Stomach (tissue), 9 donors: ENCODE measurements around the gene TFF2. TPM values are rescaled to one million over a fixed set of nuclear protein-coding genes. Genes with fewer than 3 reads are reported as not detected.

ENCODE experiments used
- DNase-seq, 2 donors: peaks; one replicate each; pipeline versions ENCODE4 v3.0.0 to v3.0.0-alpha.2; 2013 to 2019
- H3K27ac ChIP-seq, 5 donors: fragments of 200-600 bp in 4 of 5; sonication (generic) in 4 of 5; one replicate each; pipeline ENCODE4 v1.5.1; 2013 to 2019; ENCODE audit warnings: mild to moderate bottlenecking in 1 of 5, moderate library complexity in 1 of 5
- H3K27me3 ChIP-seq, 3 donors: fragments of 200-600 bp; sonication (generic); one replicate each; pipeline ENCODE4 v1.5.1; 2017 to 2019; ENCODE audit warnings: mixed run types in 1 of 3
- H3K36me3 ChIP-seq, 4 donors: fragments of 200-600 bp; sonication (generic); 1 replicate in 3 of 4; 2 replicates in 1 of 4; pipeline ENCODE4 v1.5.1; 2016 to 2019
- H3K4me1 ChIP-seq, 4 donors: fragments of 200-600 bp; sonication (generic); one replicate each; pipeline ENCODE4 v1.5.1; 2016 to 2019
- H3K4me3 ChIP-seq, 4 donors: fragments of 200-600 bp; sonication (generic) in 3 of 4; one replicate each; pipeline ENCODE4 v1.5.1; 2016 to 2019; ENCODE audit warnings: mild to moderate bottlenecking in 1 of 4
- H3K9me3 ChIP-seq, 4 donors: fragments of 200-600 bp; sonication (generic); one replicate each; pipeline ENCODE4 v1.5.1; 2016 to 2019
- EP300 ChIP-seq: sonication (generic); formaldehyde crosslinking; IDR thresholded peaks from one replicate; pipeline ENCODE4 v1.6.1; 2017; ENCODE audit warnings: antibody characterized with exemption
- POLR2A ChIP-seq, 4 donors: fragments of 450-650 bp; IDR thresholded peaks; one replicate each; pipeline ENCODE4 v1.6.1; 2016; ENCODE audit warnings: antibody characterized with exemption in 4 of 4, control low read depth in 2 of 4, mild to moderate bottlenecking in 1 of 4, moderate library complexity in 1 of 4
- POLR2AphosphoS5 ChIP-seq, 3 donors: sonication (generic); formaldehyde crosslinking; IDR thresholded peaks; one replicate each; pipeline ENCODE4 v1.6.1; 2016; ENCODE audit warnings: antibody characterized with exemption in 3 of 3
- WGBS, 5 donors: extraction: QIAGEN DNeasy Blood & Tissue Kit in 3 of 5; methylation state at CpG; one replicate each; pipeline versions ENCODE4 v1.1.5 to v1.1.7; 2013 to 2018; 5-methylcytosine and 5-hydroxymethylcytosine counted together
- intact Hi-C: fragments of 100-400 bp; cut with DNase I; formaldehyde crosslinking; loops from one replicate; pipeline ENCODE4 v1.15.1; 2023; ENCODE audit warnings: low total_unique reads
- polyA plus RNA-seq, 3 donors: library from polyadenylated mRNA; stranded (reverse); fragments of 200-250 nt; gene quantifications; one replicate each; pipeline ENCODE4 v1.2.3, GENCODE V29; 2013
- total RNA-seq, 5 donors: library from RNA; depleted of rRNA; stranded (reverse); fragments of >200 nt; gene quantifications; one replicate each; pipeline versions ENCODE4 v1.1.0 to v1.2.3, GENCODE V29; 2014 to 2016
- TF ChIP-seq, protein P1 (sequence below), 7 experiments: fragments of 450-650 bp in 4 of 7; fragments of 200-600 bp in 3 of 7; sonication (generic) in 3 of 7; IDR thresholded peaks; one replicate each; pipeline ENCODE4 v1.5.1; 2016 to 2019; ENCODE audit warnings: antibody characterized with exemption in 7 of 7, control low read depth in 2 of 7, mild to moderate bottlenecking in 1 of 7
- donor health status: healthy with polysubstance abuse.
- donor health status: Bipolar disorder and iron deficiency.
- donor health status: healthy.

Gene TFF2
- total and polyA plus RNA-seq, 8 donors, result 2.3 to 2,979 (median 1,062) TPM

DNA sequence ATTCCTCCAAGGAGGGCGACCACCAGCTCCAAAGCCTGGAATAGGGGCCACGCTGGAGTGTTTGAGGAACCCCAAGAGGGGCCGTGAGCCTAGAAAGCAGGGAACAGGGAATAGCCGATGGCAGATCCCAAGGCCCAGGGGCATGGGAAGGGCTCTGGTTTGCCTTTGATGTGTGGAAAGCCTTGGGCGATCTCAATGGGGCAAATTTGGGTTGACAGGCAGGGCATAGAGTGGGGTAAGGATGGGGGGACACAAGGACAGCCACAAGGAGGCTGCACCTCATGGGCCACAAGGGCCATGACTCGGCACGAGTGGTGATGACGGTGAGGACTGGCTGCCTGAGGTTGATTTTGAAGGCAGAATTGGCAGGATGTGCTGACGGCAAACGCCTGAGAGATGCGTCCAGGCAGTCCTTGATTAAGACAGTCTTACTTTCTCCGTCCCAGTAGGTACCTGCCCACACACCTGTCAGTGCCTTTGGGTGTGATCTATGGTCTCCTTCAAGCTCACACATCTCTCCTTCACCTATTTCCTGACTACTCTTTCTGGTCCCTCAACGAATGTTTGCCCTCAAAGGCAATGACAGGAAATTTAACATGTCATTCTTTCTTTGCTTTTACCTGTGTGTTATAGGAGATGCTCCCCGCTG lies 47.1 kb upstream of the TFF2 start:
- H3K27ac ChIP-seq, result no peak overlapping the region
- H3K36me3 ChIP-seq, result no peaks in the 10 kb centered on the region
- no peak for DNase-seq
- TF ChIP-seq EP300, result no peak
- H3K9me3 ChIP-seq, result peaks cover 0 to 9% (median 2%) of the 10 kb centered on the region in 4 donors
- 89 to 96% (median 93%) methylated on average over 14 of the region's 14 CpGs for WGBS, 5 donors
- intact Hi-C loops, result no loop called here
- H3K27me3 ChIP-seq, result no peaks in the 10 kb centered on the region
- no peak overlapping the region for H3K4me3 ChIP-seq
- H3K4me1 ChIP-seq, result peaks cover 0 to 4% (median 1%) of the 10 kb centered on the region in 4 donors

DNA sequence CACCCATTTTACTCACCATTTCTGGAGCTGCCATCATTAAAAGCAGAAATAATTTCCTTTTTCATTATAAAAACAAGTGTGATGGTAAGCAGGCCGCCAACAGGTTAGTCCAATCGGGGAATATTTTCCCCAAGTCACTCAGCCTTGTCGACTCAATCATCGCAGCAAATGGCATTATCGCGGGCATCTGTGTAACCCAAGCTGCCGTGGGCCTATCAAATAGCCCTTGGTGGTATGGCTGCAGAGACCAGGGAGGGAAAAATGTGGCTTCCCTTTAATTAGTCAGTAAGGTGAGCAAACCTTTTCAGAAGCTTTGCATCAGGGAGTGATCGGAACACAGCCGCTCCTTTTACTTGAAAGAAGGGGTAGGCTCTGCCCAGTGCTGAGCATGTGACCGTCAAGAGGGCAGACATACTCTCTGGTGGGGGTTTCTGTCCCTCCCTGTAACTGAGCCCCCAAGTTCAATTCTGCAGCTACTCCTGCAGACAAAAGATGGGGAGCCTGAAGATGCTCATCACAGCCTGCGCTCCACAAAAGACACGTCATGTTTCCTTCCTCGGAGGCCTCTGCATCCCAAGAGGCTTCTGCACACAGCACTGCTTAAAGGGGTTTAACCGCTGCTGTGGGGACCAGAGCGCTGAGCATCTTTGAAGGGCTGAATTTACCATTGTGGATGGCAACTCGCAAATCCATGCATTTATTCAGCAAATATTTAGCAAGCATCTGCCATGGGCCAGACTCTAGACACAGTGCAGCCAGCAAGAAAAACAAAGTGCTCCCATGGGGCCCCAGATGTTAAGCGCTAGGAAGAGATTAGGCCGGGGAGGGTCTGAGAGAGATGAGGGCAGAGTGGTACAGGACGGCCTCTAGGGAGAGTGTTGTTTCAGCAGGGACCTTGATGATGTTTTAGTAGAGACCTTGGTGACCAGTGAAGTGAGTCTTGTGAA lies 46.3 kb upstream of the TFF2 start:
- intact Hi-C loops, result no loop called here
- no peak for DNase-seq
- 87 to 92% (median 91%) methylated on average over 19 of the region's 19 CpGs for WGBS, 5 donors

DNA sequence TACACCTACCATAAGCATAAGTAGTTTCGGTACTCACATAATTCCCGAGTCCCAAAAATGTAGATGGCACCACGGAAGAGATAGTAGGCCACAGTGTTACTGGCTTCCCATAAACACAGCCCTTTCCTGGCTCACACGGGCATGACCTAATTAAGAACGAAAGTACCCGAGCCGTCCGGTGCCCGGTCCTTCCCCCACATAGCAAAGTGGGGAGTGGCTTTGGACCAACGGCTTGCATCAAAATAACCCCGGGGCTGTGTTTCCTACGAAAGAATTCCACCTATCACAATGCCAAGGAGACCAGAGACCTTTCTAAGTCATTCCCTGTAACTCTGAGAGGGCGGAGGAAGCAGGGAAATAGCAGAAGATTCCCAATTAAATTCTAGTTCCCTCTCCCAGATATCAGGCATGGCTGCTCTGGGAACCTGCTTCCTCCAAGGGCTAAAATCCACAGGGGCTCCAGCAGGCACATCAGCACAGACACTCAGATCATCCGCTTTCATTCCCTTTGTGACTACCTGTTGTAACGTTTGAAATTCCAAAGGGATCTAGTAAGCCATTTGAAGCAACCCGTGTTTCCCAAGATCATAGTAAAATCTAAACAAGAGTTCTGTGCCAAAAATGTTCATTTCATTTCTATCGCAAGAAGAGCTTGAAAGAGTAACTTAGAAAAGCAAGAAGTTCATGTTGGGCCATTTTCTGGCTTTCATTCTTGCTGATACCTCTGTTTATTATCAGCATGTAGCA lies 45.3 kb upstream of the TFF2 start, which contains the start of gene TMPRSS3:
TSS of gene TMPRSS3 (minus strand) at position 148 of the 747 bp plus-strand sequence. CDS start 635 bp downstream, outside the sequence.
- no peaks in the 10 kb centered on the region for H3K4me1 ChIP-seq
- 74 to 82% (median 80%) methylated on average over 17 of the region's 17 CpGs for WGBS, 5 donors
- H3K36me3 ChIP-seq, result no peaks in the 10 kb centered on the region
- no peaks in the 10 kb centered on the region for H3K9me3 ChIP-seq
- peak within 1 kb of the TSS in 1 of 5 donors; percentile 23 for H3K27ac ChIP-seq
- intact Hi-C loops, result no loop called here
- TF ChIP-seq, protein P1, sequence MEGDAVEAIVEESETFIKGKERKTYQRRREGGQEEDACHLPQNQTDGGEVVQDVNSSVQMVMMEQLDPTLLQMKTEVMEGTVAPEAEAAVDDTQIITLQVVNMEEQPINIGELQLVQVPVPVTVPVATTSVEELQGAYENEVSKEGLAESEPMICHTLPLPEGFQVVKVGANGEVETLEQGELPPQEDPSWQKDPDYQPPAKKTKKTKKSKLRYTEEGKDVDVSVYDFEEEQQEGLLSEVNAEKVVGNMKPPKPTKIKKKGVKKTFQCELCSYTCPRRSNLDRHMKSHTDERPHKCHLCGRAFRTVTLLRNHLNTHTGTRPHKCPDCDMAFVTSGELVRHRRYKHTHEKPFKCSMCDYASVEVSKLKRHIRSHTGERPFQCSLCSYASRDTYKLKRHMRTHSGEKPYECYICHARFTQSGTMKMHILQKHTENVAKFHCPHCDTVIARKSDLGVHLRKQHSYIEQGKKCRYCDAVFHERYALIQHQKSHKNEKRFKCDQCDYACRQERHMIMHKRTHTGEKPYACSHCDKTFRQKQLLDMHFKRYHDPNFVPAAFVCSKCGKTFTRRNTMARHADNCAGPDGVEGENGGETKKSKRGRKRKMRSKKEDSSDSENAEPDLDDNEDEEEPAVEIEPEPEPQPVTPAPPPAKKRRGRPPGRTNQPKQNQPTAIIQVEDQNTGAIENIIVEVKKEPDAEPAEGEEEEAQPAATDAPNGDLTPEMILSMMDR (IDR thresholded peaks at IDR 0.05), result no peak
- TF ChIP-seq EP300 (no peak), POLR2AphosphoS5 (IDR thresholded peaks at IDR 0.05) (no peak), POLR2A (IDR thresholded peaks at IDR 0.05) (no peak)
- DNase-seq, result peak in 1 of 2 donors; percentile 46
- no peak within 1 kb of the TSS for H3K4me3 ChIP-seq
- H3K27me3 ChIP-seq, result peaks cover 0 to 5% (median 0%) of the 10 kb centered on the region in 3 donors

More for the DNA sequence above, 46.3 kb upstream of the TFF2 start:
- no peak for TF ChIP-seq POLR2A (IDR thresholded peaks at IDR 0.05)
- no peak for TF ChIP-seq EP300
- TF ChIP-seq, protein P1 (IDR thresholded peaks at IDR 0.05), result no peak
- TF ChIP-seq POLR2AphosphoS5 (IDR thresholded peaks at IDR 0.05), result no peak
- Histone ChIP-seq H3K4me3 (no peak overlapping the region), H3K9me3 (peaks cover 0 to 7% (median 2%) of the 10 kb centered on the region in 4 donors), H3K27me3 (no peaks in the 10 kb centered on the region), H3K36me3 (no peaks in the 10 kb centered on the region), H3K27ac (no peak overlapping the region), H3K4me1 (peaks cover 0 to 3% (median 0%) of the 10 kb centered on the region in 4 donors)

DNA sequence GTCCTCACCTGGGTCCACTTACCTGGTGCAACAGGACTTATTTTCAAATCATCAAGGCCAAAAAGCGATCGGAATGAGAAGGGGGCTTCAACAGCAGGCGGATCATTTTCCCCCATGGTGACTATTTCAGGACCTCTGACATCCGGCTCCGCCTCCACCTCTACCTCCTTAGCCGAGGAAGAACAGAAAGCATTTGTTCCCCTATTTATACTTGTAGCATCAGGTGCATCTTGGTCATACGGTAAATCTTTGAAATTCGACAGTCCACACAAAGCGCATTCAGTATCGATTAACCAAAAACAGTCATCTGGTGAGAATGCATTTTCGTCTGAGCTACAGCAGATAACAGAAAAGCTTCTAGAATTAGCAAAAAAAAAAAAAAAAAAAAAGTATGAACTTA lies 44.5 kb upstream of the TFF2 start:
- Histone ChIP-seq H3K36me3 (no peaks in the 10 kb centered on the region), H3K9me3 (no peaks in the 10 kb centered on the region), H3K4me3 (no peak overlapping the region), H3K27me3 (peaks cover 0 to 5% (median 0%) of the 10 kb centered on the region in 3 donors), H3K4me1 (no peaks in the 10 kb centered on the region), H3K27ac (peak overlapping the region in 1 of 5 donors; percentile 23)
- no peak for TF ChIP-seq POLR2A (IDR thresholded peaks at IDR 0.05)
- TF ChIP-seq, protein P1 (IDR thresholded peaks at IDR 0.05), result no peak
- TF ChIP-seq EP300, result no peak
- TF ChIP-seq POLR2AphosphoS5 (IDR thresholded peaks at IDR 0.05), result no peak
- WGBS, 5 donors, result 95 to 97% (median 96%) methylated on average over 11 of the region's 11 CpGs
- intact Hi-C loops, result no loop called here
- DNase-seq, result no peak
